ENCODE results near the gene RIMS4.

The RIMS4 gene

GRCh38 chr20:44747166-44748004, 63.0 kb downstream of the RIMS4 start:
- Histone ChIP-seq H3K9me3 (replicated peaks; ENCODE audit: insufficient read depth, low read length) (no peaks in the 10 kb centered on the region), H3F3A (ENCODE audit: insufficient read depth, low read length) (no peaks in the 10 kb centered on the region), H3K27ac (ENCODE audit: low read length) (no peak overlapping the region), H3K4me1 (ENCODE audit: low read length) (no peaks in the 10 kb centered on the region), H3K79me2 (ENCODE audit: low read length) (no peaks in the 10 kb centered on the region), H4K20me1 (ENCODE audit: insufficient read depth, low read length) (no peaks in the 10 kb centered on the region), H2AFZ (ENCODE audit: low read length) (no peak overlapping the region), H3K4me3 (ENCODE audit: low read length) (no peak overlapping the region), H3K9me2 (replicated peaks; ENCODE audit: insufficient read depth, low read length) (no peaks in the 10 kb centered on the region), H3K4me2 (ENCODE audit: low read depth, low read length) (no peak overlapping the region), H3K27me3 (replicated peaks; ENCODE audit: insufficient read depth, low read length) (peaks cover 79% of the 10 kb centered on the region), H3K36me3 (replicated peaks; ENCODE audit: insufficient read depth, low read length) (no peaks in the 10 kb centered on the region), H3K9ac (ENCODE audit: low read length) (no peak overlapping the region)
- TF ChIP-seq EZH2phosphoT487 (IDR thresholded peaks at IDR 0.05; ENCODE audit: low read length), result no peak
- no peak for TF ChIP-seq EZH2 (optimal IDR thresholded peaks at IDR 0.05; ENCODE audit: low read depth, low read length)
- TF ChIP-seq CTCF (IDR thresholded peaks at IDR 0.05; ENCODE audit: low read length), result peak; percentile 68
- DNase-seq, result peak; percentile 55

- Histone ChIP-seq H3K9ac (ENCODE audit: low read length) (no peak overlapping the region), H3K4me2 (ENCODE audit: low read depth, low read length) (peak overlapping the region; percentile 87), H3K27me3 (replicated peaks; ENCODE audit: insufficient read depth, low read length) (peaks cover 72% of the 10 kb centered on the region), H3K4me3 (ENCODE audit: low read length) (peak overlapping the region; percentile 50), H3K4me1 (ENCODE audit: low read length) (peaks cover 3% of the 10 kb centered on the region; the same call in 1 of the 2 replicates), H3F3A (ENCODE audit: insufficient read depth, low read length) (no peaks in the 10 kb centered on the region), H3K36me3 (replicated peaks; ENCODE audit: insufficient read depth, low read length) (no peaks in the 10 kb centered on the region), H4K20me1 (ENCODE audit: insufficient read depth, low read length) (no peaks in the 10 kb centered on the region), H3K9me3 (replicated peaks; ENCODE audit: insufficient read depth, low read length) (no peaks in the 10 kb centered on the region), H3K9me2 (replicated peaks; ENCODE audit: insufficient read depth, low read length) (no peaks in the 10 kb centered on the region), H2AFZ (ENCODE audit: low read length) (no peak overlapping the region), H3K79me2 (ENCODE audit: low read length) (no peaks in the 10 kb centered on the region), H3K27ac (ENCODE audit: low read length) (no peak overlapping the region)
- no peak for TF ChIP-seq EZH2 (optimal IDR thresholded peaks at IDR 0.05; ENCODE audit: low read depth, low read length)
- no peak for TF ChIP-seq CTCF (IDR thresholded peaks at IDR 0.05; ENCODE audit: low read length)
- no peak for TF ChIP-seq EZH2phosphoT487 (IDR thresholded peaks at IDR 0.05; ENCODE audit: low read length)
- DNase-seq, result no peak
Measured at GRCh38 chr20:44746367-44747165, 63.8 kb downstream of the RIMS4 start.

- Histone ChIP-seq H3K4me3 (ENCODE audit: low read length) (peak within 1 kb of the TSS; percentile 50), H3K79me2 (ENCODE audit: low read length) (no peaks in the 10 kb centered on the region), H3K4me2 (ENCODE audit: low read depth, low read length) (peak within 1 kb of the TSS; percentile 87), H3F3A (ENCODE audit: insufficient read depth, low read length) (no peaks in the 10 kb centered on the region), H3K36me3 (replicated peaks; ENCODE audit: insufficient read depth, low read length) (no peaks in the 10 kb centered on the region), H3K4me1 (ENCODE audit: low read length) (peaks cover 3% of the 10 kb centered on the region; the same call in 1 of the 2 replicates), H3K9me3 (replicated peaks; ENCODE audit: insufficient read depth, low read length) (no peaks in the 10 kb centered on the region), H3K9ac (ENCODE audit: low read length) (no peak within 1 kb of the TSS), H2AFZ (ENCODE audit: low read length) (peak within 1 kb of the TSS; percentile 42; the same call in 1 of the 2 replicates), H3K27me3 (replicated peaks; ENCODE audit: insufficient read depth, low read length) (peaks cover 69% of the 10 kb centered on the region), H4K20me1 (ENCODE audit: insufficient read depth, low read length) (no peaks in the 10 kb centered on the region), H3K9me2 (replicated peaks; ENCODE audit: insufficient read depth, low read length) (no peaks in the 10 kb centered on the region), H3K27ac (ENCODE audit: low read length) (no peak within 1 kb of the TSS)
- no peak for DNase-seq
- peak; percentile 30 for TF ChIP-seq EZH2 (optimal IDR thresholded peaks at IDR 0.05; ENCODE audit: low read depth, low read length)
- TF ChIP-seq CTCF (IDR thresholded peaks at IDR 0.05; ENCODE audit: low read length), result no peak
Measured at GRCh38 chr20:44745598-44746366, 64.6 kb downstream of the RIMS4 start, which contains the start of gene KCNK15. Gene KCNK15 (plus strand): TSS chr20:44745865. CDS start chr20:44745911, 46 bp downstream.

Data from MM.1S (cell line).